ENCODE results near the gene ZFHX3.

DNA sequence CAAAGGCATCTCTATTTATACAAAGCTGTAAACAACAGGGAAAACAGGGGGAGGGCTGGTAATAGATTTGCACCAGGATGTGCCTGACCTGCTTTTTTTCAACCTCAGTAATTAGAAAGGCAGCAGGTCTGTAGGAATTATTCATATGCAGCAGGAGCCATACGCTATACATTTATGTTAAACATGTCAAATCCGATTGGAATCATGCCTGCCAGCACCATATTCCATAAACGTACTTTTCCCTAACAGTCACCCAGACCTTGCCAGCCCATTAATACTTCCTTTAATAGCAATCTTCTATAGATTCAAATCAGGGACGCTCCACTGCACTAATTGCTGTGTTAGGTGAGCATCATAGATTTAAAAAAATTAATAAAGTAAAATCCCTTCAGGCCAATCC is 223.9 kb downstream of the ZFHX3 start:
- TF ChIP-seq, protein P1, sequence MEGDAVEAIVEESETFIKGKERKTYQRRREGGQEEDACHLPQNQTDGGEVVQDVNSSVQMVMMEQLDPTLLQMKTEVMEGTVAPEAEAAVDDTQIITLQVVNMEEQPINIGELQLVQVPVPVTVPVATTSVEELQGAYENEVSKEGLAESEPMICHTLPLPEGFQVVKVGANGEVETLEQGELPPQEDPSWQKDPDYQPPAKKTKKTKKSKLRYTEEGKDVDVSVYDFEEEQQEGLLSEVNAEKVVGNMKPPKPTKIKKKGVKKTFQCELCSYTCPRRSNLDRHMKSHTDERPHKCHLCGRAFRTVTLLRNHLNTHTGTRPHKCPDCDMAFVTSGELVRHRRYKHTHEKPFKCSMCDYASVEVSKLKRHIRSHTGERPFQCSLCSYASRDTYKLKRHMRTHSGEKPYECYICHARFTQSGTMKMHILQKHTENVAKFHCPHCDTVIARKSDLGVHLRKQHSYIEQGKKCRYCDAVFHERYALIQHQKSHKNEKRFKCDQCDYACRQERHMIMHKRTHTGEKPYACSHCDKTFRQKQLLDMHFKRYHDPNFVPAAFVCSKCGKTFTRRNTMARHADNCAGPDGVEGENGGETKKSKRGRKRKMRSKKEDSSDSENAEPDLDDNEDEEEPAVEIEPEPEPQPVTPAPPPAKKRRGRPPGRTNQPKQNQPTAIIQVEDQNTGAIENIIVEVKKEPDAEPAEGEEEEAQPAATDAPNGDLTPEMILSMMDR (conservative IDR thresholded peaks at IDR 0.05; ENCODE audit: low read depth, low read length): no peak
- TF ChIP-seq EZH2 (IDR thresholded peaks at IDR 0.05; ENCODE audit: borderline replicate concordance, low read depth, low read length, poor library complexity, severe bottlenecking): no peak

Measured in A673 (cell line).